AG09319 (cell line): ENCODE measurements around the gene UNC93B1.
A peak's percentile ranks its signal among the peaks of the same experiment; 100 is the strongest.

ENCODE experiments used
- DNase-seq: peaks from one replicate; pipeline ENCODE4 v3.0.0-alpha.2; 2010; ENCODE audit warnings: low read depth; ENCODE audit errors: extremely low read depth
- TF ChIP-seq, protein P1 (sequence below): IDR thresholded peaks from 2 replicates; pipeline ENCODE4 v1.5.1; 2011; ENCODE audit warnings: low read depth, mild to moderate bottlenecking, inconsistent platforms, low read length, moderate library complexity

The UNC93B1 gene

DNA sequence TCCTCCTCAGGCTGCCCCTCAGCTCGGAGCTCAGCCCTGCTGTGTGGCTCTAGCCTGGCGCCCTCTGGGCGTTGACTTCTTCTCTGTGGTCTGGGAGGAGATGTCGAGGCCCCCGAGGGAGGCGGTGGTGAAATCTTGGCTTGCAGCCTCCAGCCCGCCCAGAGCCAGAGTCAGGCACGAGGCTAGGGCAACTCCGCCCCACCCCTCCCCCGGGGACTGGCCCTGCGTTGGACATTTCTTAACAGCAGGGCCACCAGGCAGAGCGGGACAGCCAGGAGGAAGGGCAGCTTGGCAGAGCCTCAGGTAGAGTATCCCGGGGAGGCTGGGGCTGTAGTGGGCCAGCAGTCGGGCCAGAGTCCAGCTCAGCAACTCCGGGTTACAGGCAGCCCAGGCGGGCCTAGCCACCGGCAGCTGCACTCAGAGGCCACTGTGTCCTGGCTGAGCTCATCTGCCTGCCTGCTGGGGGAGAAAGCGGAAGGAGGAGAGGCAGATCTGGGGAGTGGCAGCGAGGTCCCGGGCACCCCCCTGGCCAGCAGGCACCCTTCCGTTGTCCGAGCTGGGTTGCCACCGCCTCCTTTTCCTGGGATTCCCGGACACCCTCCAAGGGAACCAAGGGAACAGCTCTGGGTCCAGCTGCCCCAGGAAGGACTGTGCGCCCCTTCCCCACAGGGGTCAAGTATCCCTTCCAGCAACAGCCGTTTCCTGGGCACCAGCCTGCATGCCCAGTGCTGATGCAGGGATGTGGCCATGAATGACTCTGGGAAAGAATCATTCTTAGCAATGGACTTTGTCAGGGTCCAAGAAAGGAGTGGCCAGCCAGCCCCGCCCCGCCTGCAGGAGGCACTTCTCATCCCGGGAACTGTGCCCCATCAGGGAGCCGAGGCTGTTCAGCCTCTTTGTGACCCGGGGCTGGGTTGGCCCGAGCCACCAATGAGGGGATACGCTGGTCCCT is 6.5 kb upstream of the UNC93B1 start, which contains the start of gene ALDH3B1:
TSS of gene ALDH3B1 (plus strand) at position 238 of the 952 bp plus-strand sequence. CDS start 4,971 bp downstream, outside the sequence.
- TF ChIP-seq, protein P1, sequence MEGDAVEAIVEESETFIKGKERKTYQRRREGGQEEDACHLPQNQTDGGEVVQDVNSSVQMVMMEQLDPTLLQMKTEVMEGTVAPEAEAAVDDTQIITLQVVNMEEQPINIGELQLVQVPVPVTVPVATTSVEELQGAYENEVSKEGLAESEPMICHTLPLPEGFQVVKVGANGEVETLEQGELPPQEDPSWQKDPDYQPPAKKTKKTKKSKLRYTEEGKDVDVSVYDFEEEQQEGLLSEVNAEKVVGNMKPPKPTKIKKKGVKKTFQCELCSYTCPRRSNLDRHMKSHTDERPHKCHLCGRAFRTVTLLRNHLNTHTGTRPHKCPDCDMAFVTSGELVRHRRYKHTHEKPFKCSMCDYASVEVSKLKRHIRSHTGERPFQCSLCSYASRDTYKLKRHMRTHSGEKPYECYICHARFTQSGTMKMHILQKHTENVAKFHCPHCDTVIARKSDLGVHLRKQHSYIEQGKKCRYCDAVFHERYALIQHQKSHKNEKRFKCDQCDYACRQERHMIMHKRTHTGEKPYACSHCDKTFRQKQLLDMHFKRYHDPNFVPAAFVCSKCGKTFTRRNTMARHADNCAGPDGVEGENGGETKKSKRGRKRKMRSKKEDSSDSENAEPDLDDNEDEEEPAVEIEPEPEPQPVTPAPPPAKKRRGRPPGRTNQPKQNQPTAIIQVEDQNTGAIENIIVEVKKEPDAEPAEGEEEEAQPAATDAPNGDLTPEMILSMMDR = no peak; the same call in 1 of the 2 replicates
- peak; percentile 64 for DNase-seq

- no peak for DNase-seq
- TF ChIP-seq, protein P1 = peak; percentile 35
Observed at GRCh38 chr11:68009391-68010089, 5.6 kb upstream of the UNC93B1 start.

DNA sequence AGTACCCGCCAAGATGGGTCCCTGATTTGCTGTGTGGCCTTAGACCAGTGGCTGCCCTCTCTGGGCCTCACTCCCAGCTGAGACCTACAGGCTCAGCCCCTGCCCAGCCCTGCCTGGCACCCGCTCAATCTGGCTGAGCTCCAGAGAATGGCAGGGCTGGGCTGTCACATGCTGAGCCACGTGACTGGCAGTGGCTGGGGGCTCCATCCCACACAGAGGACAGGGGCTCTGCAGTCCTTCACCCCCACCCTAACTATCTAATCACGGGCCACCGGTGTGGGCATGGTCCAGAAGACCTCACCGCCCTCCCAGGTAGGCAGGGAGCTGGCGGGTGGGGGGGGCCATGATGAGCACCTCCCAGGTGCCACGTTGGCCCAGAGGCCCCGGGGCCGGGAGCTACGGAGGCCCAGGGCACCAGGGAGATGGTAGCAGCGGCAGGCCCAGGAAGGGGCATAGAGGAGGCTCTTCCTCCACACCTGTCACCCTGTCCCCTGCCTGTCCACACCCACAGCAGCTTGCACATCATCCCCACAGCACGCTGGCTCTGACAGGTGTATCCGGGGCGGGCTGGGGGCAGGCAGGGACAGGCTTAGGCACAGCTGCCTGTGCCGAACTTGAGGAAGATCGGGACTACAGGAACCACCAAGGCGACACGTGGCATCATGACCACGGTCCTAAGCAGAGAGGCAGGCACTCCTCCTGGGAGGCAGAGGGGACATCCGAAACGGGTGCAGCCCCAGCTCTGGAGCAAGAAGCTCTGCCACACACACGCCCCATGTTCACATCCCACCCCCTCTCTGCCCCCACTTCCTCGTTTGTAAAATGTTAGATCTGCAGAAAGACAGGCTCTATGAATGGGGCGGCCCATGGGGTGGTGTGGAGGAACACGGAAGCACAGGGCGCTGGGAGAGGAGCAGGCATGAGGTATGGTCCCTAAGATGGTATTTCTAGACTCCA is 4.8 kb upstream of the UNC93B1 start:
- TF ChIP-seq, protein P1 = no peak
- DNase-seq = no peak

- DNase-seq = no peak
- TF ChIP-seq, protein P1 = no peak
Observed at GRCh38 chr11:68007498-68008380, 3.8 kb upstream of the UNC93B1 start.

DNA sequence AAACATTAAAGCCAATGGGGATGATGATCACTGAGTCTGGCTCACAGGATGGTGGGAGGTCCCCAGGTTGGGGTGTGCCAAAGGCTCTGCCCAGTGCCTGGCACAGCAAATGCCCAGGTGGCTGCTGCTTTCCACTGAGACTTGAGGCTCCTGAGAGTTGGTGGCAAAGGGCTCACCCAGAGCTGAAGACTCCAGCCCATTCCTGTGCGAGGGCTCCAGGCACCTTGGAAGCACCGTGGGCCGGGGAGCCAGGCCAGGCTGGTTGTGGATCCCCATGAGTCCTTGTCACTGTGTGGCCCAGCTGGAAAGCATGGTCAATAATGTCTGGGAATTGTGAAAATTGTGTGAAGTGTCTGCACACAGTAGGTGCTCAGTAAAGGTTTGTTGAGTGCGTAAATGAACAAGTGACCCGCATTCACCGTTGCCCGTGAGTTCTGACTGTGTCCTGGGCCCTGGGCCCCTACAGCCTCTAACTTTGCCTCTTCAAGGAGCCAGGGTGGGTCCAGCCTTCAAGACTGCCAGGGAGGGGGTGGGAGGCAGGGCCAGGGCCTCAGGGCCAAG is 2.8 kb upstream of the UNC93B1 start:
- TF ChIP-seq, protein P1 = no peak
- no peak for DNase-seq
